Tibial nerve (tissue), 4 donors: Measurements from ENCODE around the gene NFXL1. TPM values are rescaled to one million over a fixed set of nuclear protein-coding genes. Genes with fewer than 3 reads are reported as not detected.

Experiments used
- total RNA-seq, 4 donors: library from RNA; depleted of rRNA; stranded (reverse); fragments of >200 nt; gene quantifications; one replicate each; pipeline ENCODE4 v1.1.0, GENCODE V29; 2016

The NFXL1 gene
- total RNA-seq, 4 donors from 2014 or later: 12.2 to 18.0 (median 15.6) TPM

Other genes with a start within 250 kb of the NFXL1 start
- under 1 TPM in 2 of 4 donors, not detected in 2; 0.22 to 0.42 TPM for gene CORIN, start 76.5 kb downstream of the NFXL1 start, total RNA-seq
- gene CNGA1, start 102.1 kb upstream of the NFXL1 start, total RNA-seq: 1 to 10 TPM; 4.1 to 7.2 (median 4.7) TPM
- 1 to 10 TPM in 3 of 4 donors, under 1 TPM in 1; 0.87 to 3.1 (median 1.9) TPM for gene NIPAL1, start 102.2 kb upstream of the NFXL1 start, total RNA-seq
- under 1 TPM in 3 of 4 donors, not detected in 1; 0.22 to 0.84 (median 0.30) TPM for gene TXK, start 219.7 kb upstream of the NFXL1 start, total RNA-seq